ENCODE measurements around the gene LMF1.

The LMF1 gene

DNA sequence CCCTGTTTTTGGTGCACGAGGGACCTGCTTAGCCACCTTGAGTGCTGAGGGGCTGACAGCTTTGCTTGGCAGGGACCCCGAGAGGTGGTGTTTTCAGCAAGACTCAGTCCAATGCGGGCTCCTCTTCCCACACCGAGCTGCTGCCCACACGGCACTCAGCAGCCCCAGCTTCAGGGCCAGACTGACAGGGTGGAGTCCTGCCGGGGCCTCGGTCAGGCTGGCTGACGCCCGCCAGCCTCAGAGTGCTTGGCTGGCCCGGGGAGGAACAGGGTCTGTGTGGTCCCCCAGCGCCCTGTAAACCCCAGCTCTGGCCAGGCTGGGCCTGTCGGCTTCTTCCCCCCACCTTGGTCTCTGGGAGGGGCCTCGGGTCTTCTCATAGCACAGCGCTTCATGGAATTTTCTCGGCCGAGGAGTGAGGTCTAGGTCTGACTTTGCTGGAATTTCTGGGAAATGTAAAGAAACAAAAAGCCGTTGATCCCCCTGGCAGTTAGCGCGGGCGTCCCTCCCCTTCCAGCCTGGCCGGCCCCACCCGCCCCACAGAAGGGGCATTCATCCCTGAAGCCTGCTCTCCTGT is 13.4 kb upstream of the LMF1 start:
- no peak for DNase-seq

DNA sequence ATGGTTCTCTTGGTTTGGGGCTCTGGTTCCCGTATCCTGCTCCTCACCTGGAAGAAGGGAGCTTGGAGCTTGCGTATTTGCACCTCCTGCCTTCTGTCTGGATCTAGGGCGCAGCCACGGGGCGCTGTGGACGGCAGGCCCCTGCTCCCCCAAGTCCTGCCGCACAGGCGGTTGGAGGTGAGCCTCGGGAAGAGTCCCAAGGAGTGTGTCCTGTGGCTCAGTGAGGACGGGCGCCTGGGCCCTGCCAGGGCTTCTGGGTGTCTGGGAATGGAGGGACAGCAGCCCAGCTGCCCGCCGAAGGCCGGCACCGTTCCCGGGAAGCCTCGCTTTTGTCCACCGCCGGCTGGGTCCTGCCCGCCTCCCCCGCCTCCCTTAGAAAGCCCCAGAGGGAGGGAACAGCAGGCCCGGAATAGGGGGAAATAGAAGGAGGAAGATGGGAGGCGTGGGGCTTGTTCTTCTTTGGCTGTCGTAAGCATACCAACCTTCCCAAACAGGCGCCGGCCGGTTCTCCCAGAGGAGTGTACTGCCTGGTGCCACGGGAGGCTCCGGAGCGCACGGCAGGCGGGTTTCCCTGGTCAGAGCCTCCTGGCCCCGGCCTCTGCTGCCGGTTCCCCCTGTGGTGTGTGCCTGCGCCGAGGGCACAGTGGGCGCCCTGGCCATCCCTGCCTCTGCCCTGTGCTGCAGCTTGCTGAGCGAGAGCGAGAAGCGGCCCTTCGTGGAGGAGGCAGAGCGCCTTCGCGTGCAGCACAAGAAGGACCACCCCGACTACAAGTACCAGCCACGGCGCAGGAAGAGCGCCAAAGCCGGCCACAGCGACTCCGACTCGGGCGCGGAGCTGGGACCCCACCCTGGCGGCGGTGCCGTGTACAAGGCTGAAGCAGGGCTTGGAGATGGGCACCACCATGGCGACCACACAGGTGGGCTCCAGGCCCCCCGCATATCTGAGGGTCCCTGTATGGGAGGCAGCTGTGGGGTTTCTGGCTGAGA is 12.6 kb upstream of the LMF1 start:
- DNase-seq, result no peak

DNA sequence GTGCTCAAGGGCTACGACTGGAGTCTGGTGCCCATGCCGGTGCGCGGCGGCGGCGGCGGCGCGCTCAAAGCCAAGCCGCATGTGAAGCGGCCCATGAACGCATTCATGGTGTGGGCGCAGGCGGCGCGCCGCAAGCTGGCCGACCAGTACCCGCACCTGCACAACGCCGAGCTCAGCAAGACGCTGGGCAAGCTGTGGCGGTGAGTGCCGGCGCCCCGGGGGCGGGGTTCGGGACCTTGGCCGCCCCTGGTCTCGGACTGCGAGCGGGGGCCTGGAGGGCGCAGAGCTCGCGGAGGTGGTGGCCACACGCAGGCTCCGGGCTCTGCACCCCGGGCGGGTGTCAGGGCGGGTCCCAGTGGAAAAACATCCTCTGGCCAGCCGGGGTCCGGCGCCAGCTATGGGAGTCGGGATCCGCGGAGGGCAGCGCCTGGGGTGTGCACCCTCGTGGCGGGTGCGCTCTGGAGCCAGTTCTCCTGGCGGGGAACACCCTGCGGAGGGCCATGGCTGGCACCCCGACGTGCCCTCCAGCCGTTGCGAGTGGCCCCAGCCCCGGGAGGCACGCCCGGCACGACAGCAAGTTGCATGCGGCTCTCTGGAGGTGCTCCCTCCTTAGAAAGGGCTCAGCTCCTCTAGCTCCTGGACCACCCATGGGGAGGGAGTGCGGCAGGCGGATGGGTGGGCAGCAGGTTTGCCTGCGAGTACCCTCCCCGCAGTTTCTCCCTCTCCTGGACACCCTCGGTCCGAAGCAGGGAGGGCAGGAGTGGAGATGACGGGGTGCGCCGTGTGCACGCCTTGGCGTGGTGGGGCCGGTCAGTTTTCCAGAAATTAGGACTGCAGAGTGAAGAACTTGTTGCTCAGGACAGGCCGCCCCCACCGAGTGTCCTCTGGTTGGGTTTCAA is 11.6 kb upstream of the LMF1 start:
- no peak for DNase-seq

DNA sequence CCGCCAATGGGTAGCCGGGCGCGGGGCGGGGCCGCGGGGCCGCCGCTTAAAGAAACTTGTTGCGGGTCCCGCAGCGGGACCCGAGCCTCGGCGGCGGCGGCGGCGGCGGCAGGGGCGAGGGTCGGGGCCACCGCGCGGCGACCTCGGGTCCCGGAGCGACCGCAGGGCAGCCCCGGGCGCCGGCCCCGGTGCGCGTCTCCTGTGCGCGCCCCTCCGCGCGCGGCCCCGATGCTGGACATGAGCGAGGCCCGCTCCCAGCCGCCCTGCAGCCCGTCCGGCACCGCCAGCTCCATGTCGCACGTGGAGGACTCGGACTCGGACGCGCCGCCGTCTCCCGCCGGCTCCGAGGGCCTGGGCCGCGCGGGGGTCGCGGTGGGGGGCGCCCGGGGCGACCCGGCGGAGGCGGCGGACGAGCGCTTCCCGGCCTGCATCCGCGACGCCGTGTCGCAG is 10.9 kb upstream of the LMF1 start, which contains the start of gene SOX8:
Gene SOX8, plus strand, starts transcription at position 76 of the 450 bp plus-strand sequence. Its CDS starts 153 bp downstream, at position 229.
- no peak for DNase-seq

DNA sequence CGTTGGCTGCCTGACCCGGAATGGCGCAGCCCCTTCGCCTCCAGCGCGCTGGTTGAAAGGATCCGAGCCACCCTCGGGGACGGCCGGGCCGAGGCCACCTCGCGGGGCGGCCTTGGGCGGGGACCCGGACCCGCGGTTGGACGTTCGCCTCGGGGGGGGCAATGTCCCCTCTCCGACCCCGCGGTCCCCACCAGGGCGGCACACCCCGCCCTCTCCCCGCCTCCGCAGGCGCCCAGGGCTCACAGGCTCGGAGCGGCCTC is 9.7 kb upstream of the LMF1 start:
- no peak for DNase-seq

DNA sequence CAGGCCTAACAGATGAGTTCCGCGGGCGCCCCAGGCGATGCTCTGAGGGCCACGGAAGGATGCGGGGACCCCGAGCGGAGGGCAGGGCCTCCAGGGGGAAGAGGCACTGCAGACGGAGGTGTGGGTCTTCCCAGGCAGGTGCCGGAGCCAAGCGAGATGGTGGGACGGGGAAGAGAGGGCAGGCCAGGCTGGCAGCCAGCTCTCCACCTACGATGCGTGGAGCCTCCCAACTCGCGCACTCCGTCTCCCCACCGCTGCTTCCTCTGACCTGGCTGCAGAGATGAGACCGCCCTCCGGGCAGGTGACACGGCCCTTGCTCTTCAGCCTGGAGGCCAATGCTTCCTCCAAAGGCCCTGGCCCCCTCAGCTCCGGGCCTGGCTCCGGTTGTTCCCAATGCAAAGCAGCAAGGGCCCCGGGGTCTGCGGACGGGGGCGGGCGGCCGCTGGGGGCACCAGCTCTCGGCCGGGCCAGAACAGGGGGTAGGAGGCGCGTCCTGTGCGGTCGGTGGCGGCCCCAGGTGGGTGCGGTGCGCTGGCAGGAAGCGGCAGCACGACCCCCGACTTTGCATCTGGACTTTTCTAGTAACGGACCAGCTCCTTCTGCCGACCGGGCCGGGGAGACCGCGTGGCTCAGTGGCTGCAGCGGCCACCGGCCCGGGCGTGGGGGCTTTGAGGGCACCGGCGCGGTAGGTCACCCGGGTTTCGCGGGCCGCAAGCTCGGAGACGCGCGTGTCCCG is 9.2 kb upstream of the LMF1 start:
- DNase-seq, result no peak

DNA sequence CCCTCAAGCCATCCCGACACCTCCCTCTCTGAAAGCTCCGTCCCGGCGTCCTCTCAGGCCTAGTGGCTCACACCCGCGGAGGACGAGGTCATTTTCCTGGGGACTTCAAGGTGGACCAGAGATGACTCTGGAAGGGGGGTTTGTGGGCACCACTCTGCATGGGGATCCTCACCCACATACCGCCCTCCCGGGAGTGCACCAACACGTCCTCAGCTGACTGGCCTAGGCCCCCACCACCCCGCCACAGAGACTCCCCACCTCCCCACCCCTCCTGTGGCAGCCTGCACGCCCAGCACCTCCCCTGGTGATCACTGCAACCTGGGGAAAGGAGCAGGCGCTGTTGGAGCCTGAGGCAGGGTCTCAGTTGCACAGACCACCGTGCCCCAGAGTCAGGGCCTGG is 8.4 kb upstream of the LMF1 start:
- no peak for DNase-seq

DNA sequence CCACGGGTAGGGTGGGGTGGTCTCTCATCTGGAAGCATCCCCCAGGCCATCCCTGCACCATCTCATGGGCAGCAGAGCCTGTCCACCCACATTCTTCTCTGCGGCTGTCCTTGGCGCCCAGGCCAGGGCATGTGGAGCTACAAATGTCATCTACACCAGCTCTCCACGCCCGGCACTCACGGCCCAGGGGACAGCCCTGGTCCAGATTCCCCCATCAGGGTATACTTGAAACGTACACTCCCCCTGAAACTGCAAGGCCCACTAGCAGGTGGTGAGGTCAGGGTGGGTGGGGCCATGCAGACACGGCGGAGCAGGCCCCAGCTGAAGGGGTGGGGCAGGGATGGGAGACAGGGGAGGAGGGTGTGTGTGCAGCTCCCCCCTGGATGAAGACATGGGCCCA is 7.6 kb upstream of the LMF1 start:
- DNase-seq, result no peak

DNA sequence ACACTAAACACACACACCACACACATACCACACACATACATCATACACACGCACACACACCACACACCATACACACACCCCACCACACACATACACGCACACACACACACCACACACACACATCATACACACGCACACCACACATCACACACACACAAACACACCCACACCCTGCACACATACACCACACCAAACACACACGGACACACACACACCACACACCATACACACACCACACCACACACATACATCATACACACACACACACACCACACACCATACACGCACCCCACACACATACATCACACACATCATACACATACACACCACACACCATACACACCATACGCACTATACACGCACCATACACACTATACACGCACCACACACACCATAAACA is 7.1 kb upstream of the LMF1 start:
- no peak for DNase-seq

DNA sequence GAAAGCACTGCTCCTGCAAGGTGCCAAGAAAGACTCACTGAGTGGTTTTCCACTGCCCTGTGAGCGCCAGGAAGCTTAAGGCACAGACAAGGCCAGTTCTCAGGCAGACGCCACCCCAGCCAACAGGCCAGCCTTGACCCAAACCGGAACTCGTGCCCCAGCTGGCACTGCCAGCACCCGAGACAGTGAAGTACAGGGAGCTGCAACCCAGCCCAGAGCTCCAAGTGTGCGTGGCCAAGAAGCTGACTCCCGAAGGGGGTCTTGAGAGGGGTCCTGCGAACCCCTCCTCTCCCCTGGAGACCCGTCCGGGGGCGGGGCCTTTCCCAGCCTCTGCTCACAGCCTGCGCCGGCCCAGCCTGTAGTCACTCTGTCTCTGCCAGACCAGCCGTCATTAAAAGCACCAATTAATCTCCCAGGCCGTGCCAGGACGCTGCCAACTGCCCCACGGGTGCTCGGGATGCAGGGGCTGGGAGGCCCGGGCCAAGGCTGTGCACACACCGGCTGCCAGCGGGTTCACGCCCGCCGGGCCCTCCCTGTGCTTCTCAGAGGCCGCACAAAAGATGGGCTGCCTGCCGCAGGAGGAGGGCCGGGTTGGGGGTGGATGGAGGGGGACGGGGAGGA is 6.4 kb upstream of the LMF1 start:
- no peak for DNase-seq

DNA sequence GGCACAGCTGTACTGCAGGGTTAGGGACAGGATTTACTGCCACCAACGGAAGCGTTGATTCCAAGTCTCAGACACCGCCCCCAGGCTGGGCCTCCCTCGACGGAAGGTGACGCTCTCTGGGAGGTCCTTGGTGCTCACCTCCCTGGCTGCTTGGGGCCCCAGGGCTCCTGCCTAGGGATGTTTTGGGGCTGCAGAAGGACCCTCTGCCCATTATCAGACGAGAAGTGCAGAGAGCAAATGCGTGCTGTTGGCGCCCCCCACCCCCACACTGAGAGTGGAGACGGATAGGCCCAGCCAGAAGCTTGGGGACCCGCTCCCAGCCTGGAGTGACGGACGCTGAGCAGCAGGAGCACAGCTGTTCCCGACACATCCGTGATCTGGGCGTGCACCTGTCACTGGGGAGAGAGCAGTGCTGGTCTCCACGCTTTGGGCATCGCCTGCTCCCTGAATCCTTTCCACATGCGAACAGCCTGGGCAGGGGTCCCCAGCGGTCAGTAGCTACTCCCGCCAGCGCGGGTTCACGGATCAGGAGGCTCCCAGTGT is 5.7 kb upstream of the LMF1 start:
- no peak for DNase-seq

DNA sequence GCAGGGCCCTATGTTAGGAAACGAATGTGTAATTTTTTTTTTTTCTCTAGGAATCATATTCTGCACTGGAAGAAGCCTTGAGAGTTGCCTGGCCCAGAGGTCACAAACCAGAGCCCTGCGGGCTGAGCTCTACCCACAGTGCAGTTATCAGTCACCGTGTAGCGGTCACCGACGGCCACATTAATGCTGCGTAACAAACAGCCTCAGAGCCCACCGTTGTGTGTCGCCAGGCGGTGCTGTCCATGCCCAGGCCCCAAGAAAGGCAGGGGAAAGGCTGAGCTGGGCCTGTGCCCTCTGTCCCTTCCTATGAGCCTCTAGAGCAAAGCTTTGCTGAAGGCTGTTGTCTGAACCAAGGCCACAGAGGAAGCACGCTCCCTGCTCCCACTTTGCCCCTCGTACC is 4.5 kb upstream of the LMF1 start:
- DNase-seq, result no peak

DNA sequence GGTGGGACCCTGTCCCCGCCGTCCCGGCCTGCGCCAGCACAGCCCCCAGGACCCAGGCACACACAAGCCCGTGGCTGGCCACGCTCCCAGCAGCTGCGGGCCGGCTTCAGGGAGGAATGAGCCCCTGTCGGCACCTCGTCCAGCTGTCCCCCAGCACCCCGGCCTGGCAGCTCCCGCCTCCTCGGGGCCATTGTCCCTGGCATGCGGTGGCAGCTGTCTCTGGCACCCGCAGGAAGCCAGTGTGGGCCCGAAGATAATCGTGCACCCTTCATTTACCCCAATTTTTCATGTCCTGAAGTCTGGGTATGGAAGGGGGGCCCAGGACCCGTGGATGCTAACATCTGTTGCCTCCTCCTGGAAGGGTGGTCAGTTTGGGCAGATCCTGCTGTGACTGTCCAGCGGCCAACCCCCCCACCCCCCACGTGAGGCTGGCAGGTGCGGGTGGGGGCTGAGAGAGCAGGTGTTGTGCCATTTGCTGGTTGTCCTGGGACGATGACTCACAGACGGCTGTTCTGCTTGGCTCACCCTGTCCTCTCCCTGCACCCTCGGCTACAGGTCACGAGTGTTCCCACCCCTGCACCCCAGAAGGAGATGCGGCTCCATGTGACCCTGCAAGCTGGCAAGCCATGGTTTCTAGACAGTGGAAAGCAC is 4.0 kb upstream of the LMF1 start:
- no peak for DNase-seq

DNA sequence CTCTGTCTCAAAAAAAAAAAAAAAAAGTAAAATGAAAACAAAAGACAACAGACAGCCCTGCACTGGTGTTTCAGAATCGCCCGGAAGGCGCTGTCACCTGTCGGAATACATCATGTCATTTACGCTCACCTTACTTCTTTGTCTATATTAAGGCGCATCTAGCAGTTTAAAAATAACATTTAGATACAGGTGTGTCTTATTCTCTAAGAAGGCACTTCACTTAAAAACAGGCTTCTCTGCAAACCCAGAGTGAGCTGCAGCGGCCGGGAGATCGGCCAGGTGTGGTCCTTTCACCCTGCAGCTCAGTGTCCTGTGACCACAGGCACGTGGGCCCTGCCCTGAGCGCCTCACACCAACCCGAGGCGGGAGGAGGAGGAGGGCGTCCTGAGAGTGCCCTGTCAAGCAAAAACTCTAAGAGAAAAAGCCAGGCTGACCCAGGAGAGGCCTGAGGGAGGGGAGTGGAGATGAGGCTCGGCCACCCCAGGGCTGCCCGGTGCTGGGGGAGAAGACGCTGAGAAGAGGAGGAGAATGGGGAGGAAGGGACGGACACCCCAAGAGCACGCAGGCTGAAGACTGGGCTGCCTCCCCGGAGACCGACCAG is 3.3 kb upstream of the LMF1 start:
- DNase-seq, result no peak

DNA sequence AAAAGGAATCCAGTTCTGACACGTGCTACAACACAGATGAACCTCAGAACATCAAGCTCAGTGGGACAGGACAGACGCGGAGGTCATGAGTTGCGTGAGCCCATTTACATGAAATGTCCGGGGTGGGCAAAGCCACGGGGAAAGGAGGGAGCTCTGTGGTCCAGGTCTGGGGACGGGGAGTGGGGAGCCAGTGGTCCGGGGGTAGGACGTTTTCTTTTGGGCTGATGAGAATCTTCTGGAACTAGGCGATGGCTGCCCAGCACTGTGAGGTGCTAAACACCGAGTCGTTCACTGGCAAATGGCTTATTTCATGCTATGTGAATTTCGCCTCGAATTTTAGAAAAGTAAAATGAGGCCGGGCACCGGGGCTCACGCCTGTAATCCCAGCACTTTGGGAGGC is 2.6 kb upstream of the LMF1 start:
- no peak for DNase-seq

DNA sequence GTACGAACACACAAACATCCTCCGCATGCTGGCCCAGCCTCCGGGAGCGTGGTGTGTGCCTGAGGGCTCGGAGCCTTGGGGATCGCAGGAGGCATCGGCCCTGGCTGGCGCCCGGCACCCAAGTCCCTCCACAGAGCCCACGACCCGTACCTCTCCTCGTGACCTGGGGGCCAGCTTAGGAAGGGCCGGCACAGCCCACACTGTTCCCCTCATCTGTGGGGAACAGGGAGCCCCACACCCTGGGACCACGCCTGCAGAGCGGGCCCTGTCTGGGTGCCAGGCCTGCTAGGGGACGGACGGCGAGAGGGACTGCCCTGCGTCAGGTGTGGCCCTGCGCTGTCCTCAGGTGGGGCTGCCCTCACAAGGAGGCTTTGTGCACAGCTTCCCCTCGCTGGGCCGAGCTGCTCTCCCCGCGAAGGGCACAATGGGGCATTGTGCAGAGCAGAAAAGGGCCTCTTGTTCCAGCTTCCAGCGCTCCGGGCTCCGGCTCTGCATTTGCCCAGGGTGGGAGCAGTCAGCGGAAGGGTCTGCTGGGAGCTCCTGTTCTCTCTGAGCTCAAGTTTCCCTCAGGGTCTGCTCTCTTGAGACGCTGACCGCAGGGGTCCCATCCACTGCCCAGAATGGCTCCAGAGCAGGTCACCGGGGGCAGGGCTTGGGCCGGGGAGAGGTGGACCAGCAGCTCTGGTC is 1.7 kb upstream of the LMF1 start:
- DNase-seq, result no peak

DNA sequence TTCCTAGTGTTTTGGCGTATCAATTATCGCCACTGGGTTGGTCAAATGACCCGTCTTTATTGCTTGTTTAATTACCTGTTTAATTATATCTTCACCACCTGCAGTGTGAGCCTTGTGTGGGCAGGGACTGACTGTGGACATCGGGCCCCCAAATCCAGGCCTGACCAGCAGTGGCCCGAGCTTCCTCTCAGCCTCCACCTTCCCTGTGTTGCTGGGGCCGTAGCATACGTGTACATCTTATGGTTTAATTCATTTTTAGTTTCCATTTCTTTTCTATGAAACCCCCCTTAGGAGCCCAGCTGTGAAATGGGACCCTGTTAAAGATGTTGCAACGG is 1.2 kb upstream of the LMF1 start:
- DNase-seq, result no peak

DNA sequence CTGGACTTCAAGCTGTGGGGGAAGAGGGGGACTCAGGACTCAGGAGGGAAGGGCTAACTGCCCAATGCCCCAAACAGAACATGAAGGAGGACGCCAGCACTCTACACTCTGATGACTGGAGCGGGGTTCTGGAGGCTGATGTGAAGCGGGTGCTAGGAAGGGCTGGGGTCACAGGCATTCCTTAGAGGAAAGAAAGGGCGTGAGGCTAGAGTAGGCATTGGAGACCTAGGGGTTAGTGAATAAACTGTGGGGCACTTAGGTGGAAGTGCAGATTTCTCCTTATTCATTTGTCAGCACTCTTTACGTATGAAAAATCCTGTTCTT is 760 bp upstream of the LMF1 start:
- no peak for DNase-seq

DNA sequence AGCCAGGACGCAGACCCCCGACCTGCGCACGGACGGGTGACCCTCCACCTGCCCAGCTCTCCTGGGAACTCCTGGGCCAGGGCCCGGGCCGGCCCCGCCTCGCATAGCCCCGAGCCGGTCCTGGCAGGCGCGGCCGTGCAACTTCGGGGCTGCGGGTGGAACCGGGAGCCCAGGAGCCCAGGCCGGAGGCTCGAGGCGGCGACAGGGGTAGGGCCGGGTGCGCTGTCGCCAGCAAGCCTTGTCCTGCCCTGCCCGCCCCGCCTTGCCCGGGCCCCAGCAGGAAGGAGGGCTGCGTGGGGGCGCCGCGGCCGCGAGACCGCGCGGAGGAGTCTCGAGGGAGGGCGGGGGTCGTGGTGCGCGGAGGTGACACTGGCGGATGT is 408 bp downstream of the LMF1 start:
- no peak for DNase-seq

DNA sequence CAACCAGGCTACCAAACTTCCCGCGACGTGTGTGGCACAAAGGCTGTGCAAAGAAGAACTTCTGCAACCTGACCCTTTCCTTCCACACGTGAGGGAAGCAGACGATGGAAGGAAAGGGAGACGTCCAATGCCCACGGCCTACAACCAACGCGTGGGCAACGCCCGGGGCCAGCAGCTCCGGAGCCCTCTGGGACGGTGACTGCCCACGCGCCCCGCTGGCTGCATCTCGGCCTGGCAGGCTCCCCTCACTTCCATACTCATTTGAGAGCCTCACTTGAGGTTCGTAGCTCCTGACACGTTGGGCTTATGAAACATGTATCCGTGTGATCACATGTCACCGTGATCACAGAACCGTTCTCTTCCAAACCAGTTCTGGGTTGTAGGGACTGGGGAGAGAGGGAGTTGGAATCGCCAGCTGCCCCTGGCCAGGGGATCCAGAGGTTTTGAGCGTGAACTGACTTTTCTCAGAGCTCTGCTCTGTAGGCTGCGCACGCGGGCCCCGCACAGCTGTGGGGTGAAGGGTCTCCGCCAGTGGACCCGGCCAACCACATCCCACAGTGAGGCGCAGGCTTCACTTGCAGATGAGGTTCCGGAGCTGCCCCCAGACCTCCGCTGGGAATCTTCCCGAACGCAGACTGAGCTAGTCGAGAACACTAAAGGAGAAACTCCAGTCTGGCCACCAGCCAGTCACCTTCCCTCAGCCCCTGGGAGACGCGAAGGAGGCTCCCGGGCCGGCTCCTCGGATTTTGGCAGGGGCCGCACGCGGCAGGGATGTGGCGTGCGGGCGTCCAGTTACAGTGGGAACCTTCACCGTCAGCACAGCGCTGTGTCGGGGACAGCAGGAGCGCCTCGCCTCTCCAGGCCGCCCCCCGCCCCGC is 1.0 kb downstream of the LMF1 start:
- no peak for DNase-seq
